Astrocyte (in vitro differentiated cells and primary cell): ENCODE results near the gene RRP1. TPM values are rescaled to one million over a fixed set of nuclear protein-coding genes. Genes with fewer than 3 reads are reported as not detected.
A peak's percentile ranks its signal among the peaks of the same experiment; 100 is the strongest.

Experiments
- DNase-seq: peaks from one replicate; pipeline ENCODE4 v3.0.0-alpha.2; 2010; ENCODE audit warnings: low read depth
- FAIRE-seq: peaks from 2 replicates; lab custom pipeline; 2011; peaks lifted over from hg19 to GRCh38; lab: Jason Lieb, UNC
- H2AFZ ChIP-seq: 2 replicates; pipeline ENCODE4 v1.6.0; 2012; ENCODE audit warnings: low read depth, low read length, inconsistent platforms
- H3K27ac ChIP-seq: 2 replicates; pipeline ENCODE4 v1.5.1; 2011; ENCODE audit warnings: low read depth, low read length, inconsistent platforms
- H3K27me3 ChIP-seq: 2 replicates; pipeline ENCODE4 v1.6.0; 2011; ENCODE audit warnings: low read length, inconsistent platforms; ENCODE audit not compliant: insufficient read depth
- H3K36me3 ChIP-seq: 2 replicates; pipeline ENCODE4 v1.5.1; 2011; ENCODE audit warnings: low read length, inconsistent platforms; ENCODE audit not compliant: insufficient read depth
- H3K4me1 ChIP-seq: 2 replicates; pipeline ENCODE4 v1.5.1; 2011; ENCODE audit warnings: low read length, inconsistent platforms; ENCODE audit not compliant: insufficient read depth
- H3K4me2 ChIP-seq: 2 replicates; pipeline ENCODE4 v1.6.0; 2012; ENCODE audit warnings: low read length, inconsistent platforms
- H3K4me3 ChIP-seq: 2 replicates; pipeline ENCODE4 v1.5.1; 2011; ENCODE audit warnings: low read depth, mild to moderate bottlenecking, low read length, inconsistent platforms; ENCODE audit not compliant: insufficient read depth
- H3K79me2 ChIP-seq: 2 replicates; pipeline ENCODE4 v1.6.0; 2012; ENCODE audit warnings: mild to moderate bottlenecking, low read length, inconsistent platforms; ENCODE audit not compliant: insufficient read depth
- H3K9ac ChIP-seq: 2 replicates; pipeline ENCODE4 v1.6.0; 2012; ENCODE audit warnings: mild to moderate bottlenecking, low read length, inconsistent platforms
- H3K9me3 ChIP-seq: 2 replicates; pipeline ENCODE4 v1.5.1; 2012; ENCODE audit warnings: low read depth, mild to moderate bottlenecking, low read length, inconsistent platforms; ENCODE audit not compliant: insufficient read depth
- H4K20me1 ChIP-seq: 2 replicates; pipeline ENCODE4 v1.6.0; 2012; ENCODE audit warnings: low read length, inconsistent platforms; ENCODE audit not compliant: insufficient read depth
- H3K27ac Mint-ChIP-seq: one replicate; pipeline ENCODE4 v1.8.0; 2021; ENCODE audit warnings: mild to moderate bottlenecking, mixed read lengths; ENCODE audit not compliant: unreplicated experiment
- H3K27me3 Mint-ChIP-seq: one replicate; pipeline ENCODE4 v1.8.0; 2021; ENCODE audit warnings: low read depth, mixed read lengths; ENCODE audit not compliant: unreplicated experiment
- H3K36me3 Mint-ChIP-seq: one replicate; pipeline ENCODE4 v1.8.0; 2021; ENCODE audit warnings: low read depth, mixed read lengths; ENCODE audit not compliant: unreplicated experiment
- H3K4me1 Mint-ChIP-seq: one replicate; pipeline ENCODE4 v1.8.0; 2021; ENCODE audit warnings: low read depth, mixed read lengths; ENCODE audit not compliant: unreplicated experiment
- H3K4me3 Mint-ChIP-seq: one replicate; pipeline ENCODE4 v1.8.0; 2021; ENCODE audit warnings: mild to moderate bottlenecking, moderate library complexity, mixed read lengths; ENCODE audit not compliant: unreplicated experiment
- H3K9me3 Mint-ChIP-seq: one replicate; pipeline ENCODE4 v1.8.0; 2021; ENCODE audit warnings: mild to moderate bottlenecking, mixed read lengths; ENCODE audit not compliant: unreplicated experiment
- EZH2 ChIP-seq: IDR thresholded peaks from 2 replicates; pipeline ENCODE4 v1.6.1; 2012; ENCODE audit warnings: mild to moderate bottlenecking, low read length, inconsistent platforms; ENCODE audit not compliant: insufficient read depth
- total RNA-seq: library from RNA; stranded (reverse); gene quantifications from 2 replicates; pipeline ENCODE4 v1.2.1, GENCODE V29; 2021
- TF ChIP-seq, protein P1 (sequence below): IDR thresholded peaks from 2 replicates; pipeline ENCODE4 v1.5.1; 2011; ENCODE audit warnings: low read depth, mild to moderate bottlenecking, inconsistent platforms, low read length, moderate library complexity; ENCODE audit not compliant: insufficient read depth

RRP1 gene
- total RNA-seq, 1 donor from 2014 or later, result 24.9 TPM

- no peak overlapping the region for H3K4me3 ChIP-seq
- Mint-ChIP-seq H3K36me3 (peaks cover 8% of the 10 kb centered on the region), H3K9me3 (no peaks in the 10 kb centered on the region), H3K27ac (no peak overlapping the region), H3K4me3 (peak overlapping the region; percentile 46), H3K27me3 (peaks cover 28% of the 10 kb centered on the region), H3K4me1 (peaks cover 8% of the 10 kb centered on the region)
- no peak overlapping the region for H3K27ac ChIP-seq
- peaks cover 16% of the 10 kb centered on the region for H4K20me1 ChIP-seq
- H3K36me3 ChIP-seq, result peaks cover 5% of the 10 kb centered on the region
- DNase-seq (no peak), FAIRE-seq (no peak)
- H3K4me1 ChIP-seq, result peaks cover 8% of the 10 kb centered on the region
- no peak overlapping the region for H2AFZ ChIP-seq
- H3K9ac ChIP-seq, result no peak overlapping the region
- TF ChIP-seq, protein P1, sequence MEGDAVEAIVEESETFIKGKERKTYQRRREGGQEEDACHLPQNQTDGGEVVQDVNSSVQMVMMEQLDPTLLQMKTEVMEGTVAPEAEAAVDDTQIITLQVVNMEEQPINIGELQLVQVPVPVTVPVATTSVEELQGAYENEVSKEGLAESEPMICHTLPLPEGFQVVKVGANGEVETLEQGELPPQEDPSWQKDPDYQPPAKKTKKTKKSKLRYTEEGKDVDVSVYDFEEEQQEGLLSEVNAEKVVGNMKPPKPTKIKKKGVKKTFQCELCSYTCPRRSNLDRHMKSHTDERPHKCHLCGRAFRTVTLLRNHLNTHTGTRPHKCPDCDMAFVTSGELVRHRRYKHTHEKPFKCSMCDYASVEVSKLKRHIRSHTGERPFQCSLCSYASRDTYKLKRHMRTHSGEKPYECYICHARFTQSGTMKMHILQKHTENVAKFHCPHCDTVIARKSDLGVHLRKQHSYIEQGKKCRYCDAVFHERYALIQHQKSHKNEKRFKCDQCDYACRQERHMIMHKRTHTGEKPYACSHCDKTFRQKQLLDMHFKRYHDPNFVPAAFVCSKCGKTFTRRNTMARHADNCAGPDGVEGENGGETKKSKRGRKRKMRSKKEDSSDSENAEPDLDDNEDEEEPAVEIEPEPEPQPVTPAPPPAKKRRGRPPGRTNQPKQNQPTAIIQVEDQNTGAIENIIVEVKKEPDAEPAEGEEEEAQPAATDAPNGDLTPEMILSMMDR, result no peak
- no peak for TF ChIP-seq EZH2
- no peak overlapping the region for H3K4me2 ChIP-seq
- H3K79me2 ChIP-seq, result peaks cover 21% of the 10 kb centered on the region
- no peaks in the 10 kb centered on the region for H3K27me3 ChIP-seq
- H3K9me3 ChIP-seq, result no peaks in the 10 kb centered on the region
Measured at GRCh38 chr21:43786300-43786806, 3.0 kb upstream of the RRP1 start.

- FAIRE-seq (no peak), DNase-seq (no peak)
- H3K79me2 ChIP-seq, result peaks cover 26% of the 10 kb centered on the region
- H3K9me3 Mint-ChIP-seq, result no peaks in the 10 kb centered on the region
- H3K27ac Mint-ChIP-seq, result no peak overlapping the region
- H3K27me3 Mint-ChIP-seq, result peaks cover 28% of the 10 kb centered on the region
- peaks cover 8% of the 10 kb centered on the region for H3K4me1 ChIP-seq
- no peak overlapping the region for H3K4me3 ChIP-seq
- H3K4me1 Mint-ChIP-seq, result peaks cover 8% of the 10 kb centered on the region
- peaks cover 19% of the 10 kb centered on the region for H4K20me1 ChIP-seq
- no peak overlapping the region for H3K4me2 ChIP-seq
- peaks cover 8% of the 10 kb centered on the region for H3K36me3 Mint-ChIP-seq
- H3K27me3 ChIP-seq, result no peaks in the 10 kb centered on the region
- no peak for TF ChIP-seq EZH2
- TF ChIP-seq, protein P1, result no peak
- H3K9me3 ChIP-seq, result no peaks in the 10 kb centered on the region
- H2AFZ ChIP-seq, result no peak overlapping the region
- H3K27ac ChIP-seq, result no peak overlapping the region
- H3K9ac ChIP-seq, result no peak overlapping the region
- peaks cover 6% of the 10 kb centered on the region for H3K36me3 ChIP-seq
- no peak overlapping the region for H3K4me3 Mint-ChIP-seq
Measured at GRCh38 chr21:43786807-43787440, 2.5 kb upstream of the RRP1 start.

- H3K36me3 Mint-ChIP-seq, result peaks cover 19% of the 10 kb centered on the region
- peak overlapping the region; percentile 86 for H2AFZ ChIP-seq
- peaks cover 57% of the 10 kb centered on the region for H3K79me2 ChIP-seq
- DNase-seq (no peak), FAIRE-seq (no peak)
- H3K9ac ChIP-seq, result peak overlapping the region; percentile 94
- H3K4me1 Mint-ChIP-seq, result peaks cover 8% of the 10 kb centered on the region
- peak overlapping the region; percentile 98 for H3K4me3 Mint-ChIP-seq
- H3K27ac Mint-ChIP-seq, result peak overlapping the region; percentile 92
- no peak for TF ChIP-seq EZH2
- TF ChIP-seq, protein P1, result no peak
- H3K4me2 ChIP-seq, result peak overlapping the region; percentile 100
- no peaks in the 10 kb centered on the region for H3K27me3 ChIP-seq
- H3K36me3 ChIP-seq, result peaks cover 28% of the 10 kb centered on the region
- H3K27me3 Mint-ChIP-seq, result peaks cover 3% of the 10 kb centered on the region
- H3K9me3 Mint-ChIP-seq, result no peaks in the 10 kb centered on the region
- H3K9me3 ChIP-seq, result no peaks in the 10 kb centered on the region
- peak overlapping the region; percentile 87 for H3K27ac ChIP-seq
- peak overlapping the region; percentile 95 for H3K4me3 ChIP-seq
- H3K4me1 ChIP-seq, result peaks cover 12% of the 10 kb centered on the region
- peaks cover 49% of the 10 kb centered on the region for H4K20me1 ChIP-seq
Measured at GRCh38 chr21:43790010-43790524, 690 bp downstream of the RRP1 start.
